ENCODE results near the gene EHBP1L1.
A peak's percentile ranks its signal among the peaks of the same experiment; 100 is the strongest.
"Not testable (repeated sequence)": the region's sequence is repeated elsewhere in the genome, so short reads cannot be mapped to it uniquely, and the experiment has no call there.

The EHBP1L1 gene

GRCh38 chr11:65637032-65637557 is 61.2 kb downstream of the EHBP1L1 start:
- no peak for TF ChIP-seq CTCF (IDR thresholded peaks at IDR 0.05; ENCODE audit: low read depth, low read length)

GRCh38 chr11:65637794-65638419 is 62.1 kb downstream of the EHBP1L1 start, which contains the start of gene SIPA1:
TSS of gene SIPA1 (plus strand) at chr11:65638101. CDS start at chr11:65640922, 2,821 bp downstream.
- peak within 1 kb of the TSS; percentile 73 to 78 for H3K4me3 ChIP-seq (replicated peaks in 1 of 2; ENCODE audit: low read depth in 2 of 2, low read length in 2 of 2)
- TF ChIP-seq CTCF (IDR thresholded peaks at IDR 0.05; ENCODE audit: low read depth, low read length): peak; percentile 67
- DNase-seq (ENCODE audit: low read depth in 2 of 2): peak; percentile 91 to 93

More at GRCh38 chr11:65637032-65637557, 61.2 kb downstream of the EHBP1L1 start:
- DNase-seq (ENCODE audit: low read depth in 2 of 2): no peak
- H3K4me3 ChIP-seq (replicated peaks in 1 of 2; ENCODE audit: low read depth in 2 of 2, low read length in 2 of 2): no peak overlapping the region

- not testable (repeated sequence) for DNase-seq (ENCODE audit: low read depth in 2 of 2); H3K4me3 ChIP-seq (replicated peaks in 1 of 2; ENCODE audit: low read depth in 2 of 2, low read length in 2 of 2)
These were observed 63.4 kb downstream of the EHBP1L1 start for GRCh38 chr11:65639228-65639597.

GRCh38 chr11:65639623-65640482 is 64.0 kb downstream of the EHBP1L1 start:
- peak in 1 of 2 donors; percentile 39 for DNase-seq (ENCODE audit: low read depth in 2 of 2)
- no peak for TF ChIP-seq CTCF (IDR thresholded peaks at IDR 0.05; ENCODE audit: low read depth, low read length)
- H3K4me3 ChIP-seq (replicated peaks in 1 of 2; ENCODE audit: low read depth in 2 of 2, low read length in 2 of 2): no peak overlapping the region

GRCh38 chr11:65640483-65641296 is 64.8 kb downstream of the EHBP1L1 start:
- DNase-seq (ENCODE audit: low read depth in 2 of 2): no peak
- no peak for TF ChIP-seq CTCF (IDR thresholded peaks at IDR 0.05; ENCODE audit: low read depth, low read length)
- no peak overlapping the region for H3K4me3 ChIP-seq (replicated peaks in 1 of 2; ENCODE audit: low read depth in 2 of 2, low read length in 2 of 2)

GRCh38 chr11:65641297-65642013 is 65.6 kb downstream of the EHBP1L1 start:
- H3K4me3 ChIP-seq (replicated peaks in 1 of 2; ENCODE audit: low read depth in 2 of 2, low read length in 2 of 2): no peak overlapping the region
- DNase-seq (ENCODE audit: low read depth in 2 of 2): no peak
- TF ChIP-seq CTCF (IDR thresholded peaks at IDR 0.05; ENCODE audit: low read depth, low read length): no peak
